GM08714 (cell line): ENCODE results near the gene IL11.
"Not testable (repeated sequence)": the region's sequence is repeated elsewhere in the genome, so short reads cannot be mapped to it uniquely, and the experiment has no call there.

Experiments
- H3K4me3 ChIP-seq: fragments of 200-500 bp; sonication (Bioruptor generic); 2 replicates; pipeline ENCODE4 v1.5.1; 2014; ENCODE audit warnings: mild to moderate bottlenecking, low read length, inconsistent platforms
- ZNF274 ChIP-seq: IDR thresholded peaks from 2 replicates; pipeline ENCODE4 v1.6.1; 2012; ENCODE audit warnings: mild to moderate bottlenecking, low read depth, low read length

The IL11 gene

GRCh38 chr19:55345101-55345817, 25.0 kb downstream of the IL11 start:
- no peak for TF ChIP-seq ZNF274
- no peak overlapping the region for H3K4me3 ChIP-seq

GRCh38 chr19:55344444-55344843, 25.8 kb downstream of the IL11 start:
- no peak for TF ChIP-seq ZNF274
- no peak overlapping the region for H3K4me3 ChIP-seq

- H3K4me3 ChIP-seq: no peak overlapping the region
- no peak for TF ChIP-seq ZNF274
Measured at GRCh38 chr19:55341595-55342531, 28.4 kb downstream of the IL11 start.

- no peak for TF ChIP-seq ZNF274
Measured at GRCh38 chr19:55341171-55341588, 29.1 kb downstream of the IL11 start.

GRCh38 chr19:55340784-55341147, 29.5 kb downstream of the IL11 start:
- TF ChIP-seq ZNF274: no peak
- peak overlapping the region; percentile 73; the same call in 1 of the 2 replicates for H3K4me3 ChIP-seq

More at GRCh38 chr19:55341171-55341588, 29.1 kb downstream of the IL11 start:
- H3K4me3 ChIP-seq: peak overlapping the region; percentile 73; the same call in 1 of the 2 replicates

- peak overlapping the region; percentile 73 for H3K4me3 ChIP-seq
- TF ChIP-seq ZNF274: no peak
Measured at GRCh38 chr19:55339889-55340783, 30.1 kb downstream of the IL11 start.

GRCh38 chr19:55339105-55339888, 31.0 kb downstream of the IL11 start, which contains the start of gene KMT5C:
Gene KMT5C, plus strand, starts transcription at chr19:55339876. Its CDS starts 2,061 bp downstream, at chr19:55341937.
- no peak for TF ChIP-seq ZNF274
- peak within 1 kb of the TSS; percentile 73 for H3K4me3 ChIP-seq

GRCh38 chr19:55336101-55336500, 34.2 kb downstream of the IL11 start:
- TF ChIP-seq ZNF274: no peak
- no peak overlapping the region for H3K4me3 ChIP-seq

- no peak for TF ChIP-seq ZNF274
- H3K4me3 ChIP-seq: no peak overlapping the region
Measured at GRCh38 chr19:55333870-55334269, 36.4 kb downstream of the IL11 start.

- not testable (repeated sequence) for H3K4me3 ChIP-seq
Measured at GRCh38 chr19:55329791-55330190, 40.5 kb downstream of the IL11 start.

- not testable (repeated sequence) for H3K4me3 ChIP-seq
Measured at GRCh38 chr19:55328774-55329318, 41.4 kb downstream of the IL11 start.

- no peak within 1 kb of the TSS for H3K4me3 ChIP-seq
- no peak for TF ChIP-seq ZNF274
Measured at GRCh38 chr19:55325172-55325571, 45.1 kb downstream of the IL11 start, which contains the start of gene TMEM150B. Gene TMEM150B, minus strand, starts transcription at chr19:55325341. Its CDS starts 4,305 bp downstream, at chr19:55321036.

- H3K4me3 ChIP-seq: no peak overlapping the region
- TF ChIP-seq ZNF274: no peak
Measured at GRCh38 chr19:55324662-55325061, 45.6 kb downstream of the IL11 start.
